Fibroblast of lung (primary cell): ENCODE data around the gene COLEC12.

Experiments
- CTCF ChIP-seq, 2 donors: IDR thresholded peaks in 1 of 2; conservative IDR thresholded peaks in 1 of 2; 1 replicate in 1 of 2; 2 replicates in 1 of 2; pipeline ENCODE4 v1.5.1; 2011 to 2012; ENCODE audit warnings: low read length in 2 of 2, control low read depth in 1 of 2, inconsistent platforms in 1 of 2, low read depth in 1 of 2, mild to moderate bottlenecking in 1 of 2
- EZH2 ChIP-seq: IDR thresholded peaks from 2 replicates; pipeline ENCODE4 v1.5.1; 2012; ENCODE audit warnings: low read length, control low read depth, mild to moderate bottlenecking; ENCODE audit errors: missing control alignments

GRCh38 chr18:302097-302496, 198.4 kb downstream of the COLEC12 start:
- TF ChIP-seq CTCF (conservative IDR thresholded peaks at IDR 0.05 in 1 of 2, IDR thresholded peaks at IDR 0.05 in 1 of 2; ENCODE audit: low read depth in 1 of 2, low read length in 2 of 2): no peak
- TF ChIP-seq EZH2: no peak
